HG03060 (cell line): ENCODE data around the gene ERGIC1.

ENCODE experiments used
- ATAC-seq: cut with Tn5 transposase; IDR thresholded peaks from one replicate; pipeline ENCODE4 v1.9.1; 2021; ENCODE audit warnings: low read depth, moderate number of reproducible peaks; ENCODE audit not compliant: unreplicated experiment

Gene ERGIC1

GRCh38 chr5:172939071-172939470 lies 105.0 kb downstream of the ERGIC1 start:
- no peak for ATAC-seq

- no peak for ATAC-seq
These were observed 105.7 kb downstream of the ERGIC1 start for GRCh38 chr5:172939611-172940267.

- ATAC-seq = no peak
These were observed 106.4 kb downstream of the ERGIC1 start for GRCh38 chr5:172940268-172941066.

DNA sequence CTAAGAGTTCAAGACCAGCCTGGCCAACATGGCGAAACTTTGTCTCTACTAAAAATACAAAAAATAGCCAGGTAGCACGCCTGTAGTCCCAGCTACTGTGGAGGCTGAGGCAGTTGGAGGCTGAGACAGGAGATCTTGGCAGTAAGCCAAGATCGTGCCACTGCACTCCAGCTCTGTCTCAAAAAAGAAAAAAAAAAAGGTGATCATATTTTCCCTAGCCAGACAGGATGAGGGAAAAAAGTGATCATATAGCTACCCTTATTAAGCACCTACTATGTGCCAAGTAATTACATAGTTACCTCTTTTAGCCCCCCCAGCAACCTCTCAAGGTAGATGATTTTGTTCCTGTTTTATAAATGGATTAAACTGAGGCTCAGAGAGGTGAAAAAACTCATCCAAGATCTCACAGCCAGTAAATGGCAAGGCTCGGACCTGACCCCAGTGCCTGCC lies 107.0 kb downstream of the ERGIC1 start:
- ATAC-seq = no peak

- ATAC-seq = no peak
These were observed 108.5 kb downstream of the ERGIC1 start for GRCh38 chr5:172942556-172942955.

DNA sequence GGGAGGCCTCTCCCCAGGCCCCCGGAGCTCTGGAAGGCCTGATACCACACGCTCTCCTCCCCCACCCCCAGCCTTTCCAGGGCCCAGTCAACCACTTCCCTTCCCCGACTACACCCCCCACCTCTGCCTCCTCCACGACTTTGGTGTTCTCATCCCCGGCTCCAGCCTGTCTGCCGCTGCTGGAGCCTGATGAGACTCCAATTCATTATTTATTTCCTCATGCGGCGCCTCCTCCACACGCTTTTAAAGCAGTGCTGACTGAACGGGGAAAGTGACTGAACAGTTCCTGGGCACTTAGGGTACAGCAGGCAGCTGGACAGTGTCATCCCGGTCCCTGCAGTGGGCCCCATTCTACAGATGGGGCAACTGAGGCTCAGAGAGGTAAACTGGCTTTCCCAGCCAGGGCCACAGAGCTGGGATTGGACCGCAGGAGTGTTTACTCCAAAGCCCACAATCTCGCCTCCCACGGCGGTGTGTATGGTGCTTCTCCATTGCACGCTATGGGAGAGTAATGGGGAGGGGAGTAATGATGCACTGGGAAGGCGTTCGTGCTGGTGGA lies 109.3 kb downstream of the ERGIC1 start:
- ATAC-seq = no peak

- no peak for ATAC-seq
These were observed 109.9 kb downstream of the ERGIC1 start for GRCh38 chr5:172943906-172944305.

GRCh38 chr5:172944741-172945140 lies 110.7 kb downstream of the ERGIC1 start:
- no peak for ATAC-seq

DNA sequence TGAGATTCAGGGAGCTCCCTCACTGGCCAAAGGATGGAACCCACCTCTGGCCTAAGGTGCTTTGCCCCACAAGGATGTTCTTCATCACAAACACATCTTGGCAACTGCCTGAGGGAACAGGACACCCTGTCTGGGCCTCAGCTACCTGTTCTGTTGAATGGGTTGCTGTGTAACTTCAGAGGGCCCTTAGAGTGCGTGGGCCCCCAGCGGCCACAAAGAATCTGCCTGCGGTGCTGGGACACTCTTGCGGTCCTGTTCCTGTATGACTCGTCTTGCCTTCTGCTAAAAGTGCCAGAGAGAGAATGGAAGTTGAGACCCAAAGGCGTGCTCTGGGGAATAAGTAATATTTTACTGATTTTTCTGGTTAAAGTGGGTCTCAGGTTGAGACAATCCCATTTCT lies 111.1 kb downstream of the ERGIC1 start:
- ATAC-seq = no peak

DNA sequence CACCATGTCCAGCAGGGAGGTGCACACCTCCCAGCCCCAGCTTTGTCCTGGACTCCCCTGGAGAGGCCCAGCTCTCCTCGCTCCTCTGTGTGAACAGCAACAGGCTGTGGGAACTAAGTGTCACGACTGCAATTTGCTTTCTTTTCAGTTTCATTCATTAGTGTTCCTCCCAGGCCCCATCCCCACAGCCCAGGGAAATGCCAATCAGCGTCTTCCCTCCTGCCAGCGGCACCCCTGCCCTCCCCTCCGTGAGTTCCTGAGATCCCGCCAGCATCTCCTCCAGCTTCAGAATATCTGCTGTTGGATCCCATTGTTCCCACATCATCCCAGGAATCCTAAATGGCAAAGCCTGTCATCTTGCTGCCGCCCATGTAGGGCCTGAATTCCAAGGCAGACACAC lies 112.1 kb downstream of the ERGIC1 start:
- ATAC-seq = no peak

GRCh38 chr5:172949426-172949825 lies 115.4 kb downstream of the ERGIC1 start:
- ATAC-seq = no peak

DNA sequence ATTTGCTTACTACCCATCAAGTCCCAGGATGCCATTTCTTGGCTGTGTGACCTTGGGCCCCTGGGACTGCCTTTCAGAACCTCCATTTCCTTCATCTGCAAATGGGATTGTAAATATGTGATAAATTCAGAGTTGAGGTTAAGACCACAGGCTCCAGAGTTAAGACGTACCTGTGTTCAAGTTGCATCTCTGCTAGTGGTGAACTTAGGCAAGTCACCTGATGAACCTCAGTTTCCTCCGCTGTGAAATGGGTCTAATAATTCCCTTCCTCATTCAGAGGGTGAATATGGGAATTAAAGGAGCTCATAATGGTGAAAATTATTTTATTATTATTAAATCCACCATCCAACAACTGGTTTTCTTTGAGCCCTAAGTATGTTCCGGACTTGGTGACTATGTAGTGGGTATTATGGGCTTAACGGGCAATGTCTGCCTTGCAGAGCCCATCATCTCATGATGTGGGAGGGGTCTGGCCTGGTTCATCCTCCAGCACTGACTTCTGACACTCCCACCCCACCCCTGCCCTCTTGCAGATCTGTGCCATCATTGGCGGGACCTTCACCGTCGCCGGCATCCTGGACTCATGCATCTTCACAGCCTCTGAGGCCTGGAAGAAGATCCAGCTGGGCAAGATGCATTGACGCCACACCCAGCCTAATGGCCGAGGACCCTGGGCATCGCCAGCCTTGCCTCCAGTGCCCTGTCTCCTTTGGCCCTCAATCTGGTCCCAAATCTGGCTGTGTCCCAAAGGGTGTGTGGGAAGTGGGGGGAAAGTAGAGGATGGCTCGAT lies 116.3 kb downstream of the ERGIC1 start:
- ATAC-seq = no peak

- ATAC-seq = no peak
These were observed 117.5 kb downstream of the ERGIC1 start for GRCh38 chr5:172951371-172952033.

DNA sequence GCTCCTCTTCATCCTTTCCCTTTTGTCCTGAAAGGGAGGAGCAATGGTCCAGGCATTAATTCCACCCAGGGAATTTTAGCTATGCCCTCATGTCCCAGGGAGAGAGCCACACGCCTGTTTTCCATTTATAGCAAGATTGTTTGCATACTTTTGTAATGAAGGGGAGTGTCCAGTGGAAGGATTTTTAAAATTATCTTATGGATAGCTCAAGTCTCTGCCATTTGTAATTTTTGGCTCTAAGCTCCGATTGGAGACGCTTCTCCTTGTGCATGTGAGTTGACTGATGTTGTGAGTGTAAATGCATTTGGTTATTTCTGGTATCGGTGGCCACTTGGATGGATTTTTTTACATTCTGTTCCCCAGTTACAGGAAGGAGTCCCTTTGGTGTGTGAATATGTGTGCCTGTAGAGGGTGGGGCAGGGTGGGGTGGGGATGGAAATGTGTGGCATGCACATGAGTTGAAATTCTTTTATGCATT lies 118.0 kb downstream of the ERGIC1 start:
- ATAC-seq = no peak

GRCh38 chr5:172953776-172954675 lies 120.0 kb downstream of the ERGIC1 start:
- ATAC-seq = no peak

DNA sequence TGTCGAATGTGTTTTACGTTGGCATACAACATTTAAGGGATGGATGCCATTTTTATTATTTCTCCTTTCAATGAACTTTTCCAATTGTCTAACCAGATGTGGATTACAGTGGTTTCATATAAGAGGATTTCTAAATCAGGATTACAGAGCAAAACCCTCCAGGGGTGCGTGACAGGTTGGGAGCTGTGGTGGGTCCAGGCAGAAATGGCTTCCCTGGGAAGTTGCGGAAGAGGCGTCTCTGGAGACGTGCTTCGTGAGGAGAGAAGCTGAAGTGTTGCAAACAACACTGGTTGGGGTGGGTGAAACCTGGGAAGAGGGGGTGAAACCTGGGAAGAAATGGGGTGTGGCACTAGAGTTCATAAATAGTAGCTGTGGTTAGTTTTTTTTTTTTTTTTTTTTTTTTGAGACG lies 120.7 kb downstream of the ERGIC1 start:
- ATAC-seq = no peak

GRCh38 chr5:172956228-172956627 lies 122.2 kb downstream of the ERGIC1 start:
- no peak for ATAC-seq

DNA sequence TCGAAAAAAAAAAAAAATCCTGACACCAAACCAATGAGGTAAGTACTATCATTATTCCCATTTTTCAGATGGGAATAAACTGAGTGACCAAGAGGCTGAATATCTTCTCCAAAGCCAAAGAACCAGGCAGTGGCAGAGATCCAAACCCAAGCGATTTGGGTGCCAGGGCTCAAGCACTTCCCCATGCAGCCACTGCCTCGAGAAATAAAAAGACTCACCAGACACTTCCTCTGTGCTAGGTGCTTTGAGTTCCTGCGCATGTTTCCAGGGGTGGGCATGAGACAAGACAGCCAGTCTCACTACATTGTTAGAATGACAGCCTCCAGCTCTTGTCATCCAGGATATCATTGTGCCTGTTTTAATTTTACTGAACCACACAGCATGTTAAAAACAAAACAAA lies 122.9 kb downstream of the ERGIC1 start:
- no peak for ATAC-seq

DNA sequence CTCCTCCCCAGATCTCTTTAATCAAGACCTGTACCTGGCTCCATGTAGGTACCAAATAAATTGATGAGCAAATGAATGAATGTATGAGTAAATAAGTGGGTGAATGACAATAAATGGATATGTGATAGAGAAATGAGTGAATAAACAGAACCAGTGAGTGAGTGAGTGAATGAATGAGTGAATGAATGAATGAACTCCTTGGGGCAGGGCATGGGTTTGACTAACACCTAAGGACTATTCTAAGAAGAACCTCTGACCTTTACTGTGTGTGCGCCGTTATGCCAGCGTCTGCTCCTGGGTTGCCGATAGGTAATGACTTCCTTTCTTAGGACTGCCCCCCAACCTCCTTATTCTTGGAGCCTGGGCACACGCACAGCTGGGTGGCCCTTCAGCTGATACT lies 123.4 kb downstream of the ERGIC1 start:
- ATAC-seq = no peak
